ENCODE data around the gene TTYH3.

Gene TTYH3

DNA sequence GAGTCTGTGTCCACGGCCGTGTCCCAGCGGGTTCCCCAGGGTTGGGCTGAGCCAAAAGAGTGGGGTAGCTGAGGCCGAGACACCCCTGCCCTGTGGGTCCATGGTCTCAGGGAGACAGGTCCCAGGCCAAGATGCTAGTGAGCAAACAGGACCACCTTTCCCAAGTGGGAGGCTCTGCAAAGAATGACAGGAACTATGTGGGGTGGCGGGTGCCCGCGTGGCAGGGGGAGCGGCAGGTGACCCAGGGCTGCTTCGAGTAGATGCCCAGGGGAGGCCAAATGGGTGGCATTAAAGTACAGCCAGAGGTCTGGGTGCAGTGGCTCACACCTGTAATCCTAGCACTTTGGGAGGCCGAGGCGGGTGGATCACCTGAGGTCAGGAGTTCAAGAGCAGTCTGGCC, 18.2 kb downstream of the TTYH3 start:
- no peak overlapping the region for H3K9ac ChIP-seq
- no peaks in the 10 kb centered on the region for H3K79me2 ChIP-seq (ENCODE audit: insufficient read depth, low read depth)
- TF ChIP-seq, protein P1, sequence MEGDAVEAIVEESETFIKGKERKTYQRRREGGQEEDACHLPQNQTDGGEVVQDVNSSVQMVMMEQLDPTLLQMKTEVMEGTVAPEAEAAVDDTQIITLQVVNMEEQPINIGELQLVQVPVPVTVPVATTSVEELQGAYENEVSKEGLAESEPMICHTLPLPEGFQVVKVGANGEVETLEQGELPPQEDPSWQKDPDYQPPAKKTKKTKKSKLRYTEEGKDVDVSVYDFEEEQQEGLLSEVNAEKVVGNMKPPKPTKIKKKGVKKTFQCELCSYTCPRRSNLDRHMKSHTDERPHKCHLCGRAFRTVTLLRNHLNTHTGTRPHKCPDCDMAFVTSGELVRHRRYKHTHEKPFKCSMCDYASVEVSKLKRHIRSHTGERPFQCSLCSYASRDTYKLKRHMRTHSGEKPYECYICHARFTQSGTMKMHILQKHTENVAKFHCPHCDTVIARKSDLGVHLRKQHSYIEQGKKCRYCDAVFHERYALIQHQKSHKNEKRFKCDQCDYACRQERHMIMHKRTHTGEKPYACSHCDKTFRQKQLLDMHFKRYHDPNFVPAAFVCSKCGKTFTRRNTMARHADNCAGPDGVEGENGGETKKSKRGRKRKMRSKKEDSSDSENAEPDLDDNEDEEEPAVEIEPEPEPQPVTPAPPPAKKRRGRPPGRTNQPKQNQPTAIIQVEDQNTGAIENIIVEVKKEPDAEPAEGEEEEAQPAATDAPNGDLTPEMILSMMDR (conservative IDR thresholded peaks at IDR 0.05; ENCODE audit: low read depth, low read length), result no peak
- H3K36me3 ChIP-seq (ENCODE audit: insufficient read depth), result no peaks in the 10 kb centered on the region
- no peak overlapping the region for H3K4me2 ChIP-seq
- peaks cover 5% of the 10 kb centered on the region; the same call in 1 of the 2 replicates for H3K27me3 ChIP-seq (ENCODE audit: insufficient read depth, low read depth)
- no peak overlapping the region for H3K27ac ChIP-seq
- H3K4me3 ChIP-seq (IDR thresholded peaks at IDR 0.05; ENCODE audit: insufficient read depth, low read depth, low read length), result no peak overlapping the region
- no peaks in the 10 kb centered on the region for H4K20me1 ChIP-seq (ENCODE audit: insufficient read depth)
- no peak overlapping the region for H2AFZ ChIP-seq (ENCODE audit: low read depth)
- peaks cover 7% of the 10 kb centered on the region for H3K4me1 ChIP-seq (ENCODE audit: low read depth, poor library complexity, severe bottlenecking)

DNA sequence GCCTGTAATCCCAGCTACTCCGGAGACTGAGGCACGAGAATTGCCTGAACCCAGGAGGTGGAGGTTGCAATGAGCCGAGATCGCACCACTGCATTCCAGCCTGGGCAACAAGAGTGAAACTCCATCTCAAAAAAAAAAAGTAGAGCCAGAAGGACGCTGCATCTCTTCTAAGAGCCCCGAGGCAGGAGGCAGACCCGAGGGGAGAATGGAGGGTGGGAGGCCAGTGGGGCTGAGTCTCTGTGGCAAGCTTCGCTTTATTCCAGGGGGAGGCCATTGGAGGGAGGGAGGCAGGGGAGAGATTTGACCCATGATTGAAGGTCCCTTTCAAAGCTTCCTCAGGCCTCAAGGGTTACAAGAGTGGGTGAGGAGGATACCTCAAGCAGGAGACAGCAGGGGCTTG, 18.7 kb downstream of the TTYH3 start:
- TF ChIP-seq, protein P1 (conservative IDR thresholded peaks at IDR 0.05; ENCODE audit: low read depth, low read length), result no peak
- no peak overlapping the region for H3K9ac ChIP-seq
- no peak overlapping the region for H3K4me3 ChIP-seq (IDR thresholded peaks at IDR 0.05; ENCODE audit: insufficient read depth, low read depth, low read length)
- peaks cover 2% of the 10 kb centered on the region for H3K4me1 ChIP-seq (ENCODE audit: low read depth, poor library complexity, severe bottlenecking)
- peaks cover 5% of the 10 kb centered on the region; the same call in 1 of the 2 replicates for H3K27me3 ChIP-seq (ENCODE audit: insufficient read depth, low read depth)
- no peaks in the 10 kb centered on the region for H3K36me3 ChIP-seq (ENCODE audit: insufficient read depth)
- H4K20me1 ChIP-seq (ENCODE audit: insufficient read depth), result no peaks in the 10 kb centered on the region
- H2AFZ ChIP-seq (ENCODE audit: low read depth), result no peak overlapping the region
- no peak overlapping the region for H3K4me2 ChIP-seq
- no peak overlapping the region for H3K27ac ChIP-seq
- no peaks in the 10 kb centered on the region for H3K79me2 ChIP-seq (ENCODE audit: insufficient read depth, low read depth)

DNA sequence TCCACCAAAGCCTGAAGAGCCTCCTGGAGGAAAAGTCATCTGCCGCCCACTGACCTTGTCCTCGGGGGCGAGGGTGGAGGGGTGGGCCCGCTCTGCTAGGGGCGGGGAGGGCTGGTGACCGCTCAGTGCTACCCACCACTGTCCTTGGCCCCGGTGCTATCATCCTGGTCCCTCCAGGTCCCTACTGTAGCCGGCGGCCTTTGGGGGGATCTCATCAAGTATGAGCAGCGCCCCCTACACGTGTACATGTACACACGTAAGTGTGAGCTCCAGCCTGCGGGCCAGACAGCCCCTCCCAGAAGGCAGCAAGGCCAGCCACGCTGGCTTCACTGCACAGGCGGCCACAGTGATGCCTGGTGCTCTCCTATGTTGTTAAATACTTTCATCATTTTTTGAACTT, 19.6 kb downstream of the TTYH3 start:
- TF ChIP-seq, protein P1 (conservative IDR thresholded peaks at IDR 0.05; ENCODE audit: low read depth, low read length), result no peak
- H3K4me3 ChIP-seq (IDR thresholded peaks at IDR 0.05; ENCODE audit: insufficient read depth, low read depth, low read length), result no peak overlapping the region
- H3K27me3 ChIP-seq (ENCODE audit: insufficient read depth, low read depth), result peaks cover 5% of the 10 kb centered on the region; the same call in 1 of the 2 replicates
- H3K9ac ChIP-seq, result no peak overlapping the region
- no peaks in the 10 kb centered on the region for H3K79me2 ChIP-seq (ENCODE audit: insufficient read depth, low read depth)
- no peaks in the 10 kb centered on the region for H4K20me1 ChIP-seq (ENCODE audit: insufficient read depth)
- no peak overlapping the region for H2AFZ ChIP-seq (ENCODE audit: low read depth)
- H3K36me3 ChIP-seq (ENCODE audit: insufficient read depth), result no peaks in the 10 kb centered on the region
- H3K4me1 ChIP-seq (ENCODE audit: low read depth, poor library complexity, severe bottlenecking), result no peaks in the 10 kb centered on the region
- no peak overlapping the region for H3K4me2 ChIP-seq
- H3K27ac ChIP-seq, result no peak overlapping the region

DNA sequence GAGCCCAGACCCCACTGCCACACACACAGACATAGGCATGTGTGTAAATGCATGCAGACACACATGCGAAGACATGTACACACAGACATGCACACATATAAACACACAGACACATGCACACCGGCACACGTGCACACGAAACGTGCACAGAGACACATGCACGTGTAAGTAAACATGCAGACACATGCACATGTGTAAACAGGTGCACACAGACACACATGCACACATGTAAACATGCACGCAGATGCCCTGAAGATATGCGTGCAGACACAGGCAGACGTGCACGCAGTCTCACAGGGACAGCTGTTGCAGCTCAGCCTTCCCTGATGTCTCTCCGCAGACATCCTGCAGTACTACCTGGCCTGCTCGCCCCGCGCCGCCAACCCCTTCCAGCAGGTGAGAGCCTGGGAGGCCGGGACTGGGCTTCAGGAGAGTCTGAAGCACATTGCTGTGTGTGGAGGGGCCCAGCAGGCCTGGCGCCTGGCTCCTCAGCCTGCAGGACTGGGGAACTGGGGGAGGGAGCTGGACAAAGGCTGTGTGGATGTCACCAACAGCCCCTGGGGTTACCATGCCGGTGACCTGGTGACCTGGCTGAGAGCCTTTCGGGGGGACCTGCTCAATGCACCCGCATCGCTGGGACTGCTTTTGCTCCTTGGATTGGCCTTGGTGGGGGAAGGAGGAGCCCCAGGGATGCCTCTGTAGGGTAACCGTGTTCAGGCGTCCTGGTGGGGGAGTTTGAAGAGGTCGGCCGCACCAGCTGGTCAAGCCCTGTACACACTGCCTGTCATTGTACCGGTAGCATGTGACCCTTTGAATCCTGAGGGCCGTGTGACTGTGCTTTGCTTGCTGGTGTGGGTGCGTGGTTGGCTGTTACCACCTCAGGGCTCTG, 20.3 kb downstream of the TTYH3 start:
- Histone ChIP-seq H3K4me2 (no peak overlapping the region), H3K27me3 (ENCODE audit: insufficient read depth, low read depth) (peaks cover 5% of the 10 kb centered on the region; the same call in 1 of the 2 replicates), H3K79me2 (ENCODE audit: insufficient read depth, low read depth) (no peaks in the 10 kb centered on the region), H3K27ac (no peak overlapping the region), H2AFZ (ENCODE audit: low read depth) (no peak overlapping the region), H4K20me1 (ENCODE audit: insufficient read depth) (no peaks in the 10 kb centered on the region), H3K9ac (no peak overlapping the region), H3K36me3 (ENCODE audit: insufficient read depth) (no peaks in the 10 kb centered on the region), H3K4me1 (ENCODE audit: low read depth, poor library complexity, severe bottlenecking) (no peaks in the 10 kb centered on the region), H3K4me3 (IDR thresholded peaks at IDR 0.05; ENCODE audit: insufficient read depth, low read depth, low read length) (no peak overlapping the region)
- TF ChIP-seq, protein P1 (conservative IDR thresholded peaks at IDR 0.05; ENCODE audit: low read depth, low read length), result no peak
